GM18909 (cell line): ENCODE measurements around the gene METTL22.

ENCODE experiments used
- ATAC-seq: cut with Tn5 transposase; IDR thresholded peaks from one replicate; pipeline ENCODE4 v1.9.1; 2021; ENCODE audit warnings: mild to moderate bottlenecking; ENCODE audit not compliant: unreplicated experiment, poor library complexity

Gene METTL22

DNA sequence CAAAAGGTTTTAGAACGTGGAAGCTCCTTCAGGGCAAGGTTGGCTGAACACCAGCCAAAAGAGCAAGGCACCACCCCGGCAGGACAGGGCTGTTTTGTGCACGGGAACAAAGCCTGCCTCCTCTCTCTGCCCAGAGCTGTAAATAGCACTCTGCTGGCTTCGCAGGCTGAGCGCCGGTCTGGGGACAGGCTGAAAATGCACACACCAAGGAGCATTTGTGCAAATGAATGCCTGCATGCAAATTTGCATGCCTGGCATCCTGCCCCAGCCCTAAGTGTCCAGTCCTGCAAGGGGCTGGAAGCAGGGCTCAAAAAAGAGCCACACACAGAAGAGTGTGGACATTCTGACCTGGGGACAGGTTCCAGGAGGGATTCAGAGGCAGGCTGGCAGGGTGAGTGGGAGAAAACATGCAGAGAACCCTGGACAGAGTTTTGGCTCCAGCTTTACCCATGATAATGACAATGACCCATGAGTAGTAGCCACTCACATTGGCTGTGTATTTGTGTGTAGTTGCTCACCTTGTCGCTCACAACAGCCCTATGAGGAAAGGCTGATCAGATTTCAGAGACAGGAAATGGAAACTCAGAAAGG, 64.6 kb downstream of the METTL22 start:
- no peak for ATAC-seq

DNA sequence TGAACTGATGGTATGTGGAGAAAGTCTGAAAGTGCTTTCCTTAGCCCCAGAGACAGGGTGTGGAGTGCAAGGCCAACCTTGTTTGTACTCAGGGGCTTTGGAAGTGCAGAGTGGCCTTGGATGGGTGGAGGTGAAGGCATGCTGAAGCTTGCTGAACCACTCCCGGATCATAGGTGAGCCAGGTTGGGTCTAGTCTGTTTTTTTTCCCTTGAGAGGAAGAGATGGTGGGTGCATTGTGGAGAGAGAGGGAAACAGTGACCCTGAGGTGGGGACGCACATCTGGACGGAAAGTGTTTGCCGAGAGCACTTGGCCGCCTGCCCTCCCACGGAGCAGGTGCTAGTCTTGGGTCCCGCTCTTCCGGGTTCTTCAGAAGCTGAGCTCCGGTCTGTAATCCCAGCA, 65.4 kb downstream of the METTL22 start:
- no peak for ATAC-seq

DNA sequence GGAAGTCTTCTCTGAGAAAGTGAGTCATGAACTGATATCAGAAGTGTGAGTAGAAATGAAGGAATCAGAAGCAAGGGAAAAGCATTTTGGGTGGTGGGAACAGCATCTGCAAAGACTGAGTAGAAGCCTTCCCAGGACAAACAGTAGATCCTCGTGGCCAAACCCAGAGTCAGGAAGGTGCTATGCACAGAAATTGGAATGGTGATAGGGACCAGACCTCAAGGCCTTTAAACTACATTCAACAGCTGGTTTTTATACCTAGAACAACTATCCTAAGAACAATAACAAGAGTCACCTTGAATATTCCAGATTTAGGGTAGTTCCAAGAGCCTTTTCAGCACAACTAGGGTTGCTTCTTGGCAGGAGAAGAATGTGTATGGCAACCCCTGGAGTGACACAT, 68.2 kb downstream of the METTL22 start:
- no peak for ATAC-seq

DNA sequence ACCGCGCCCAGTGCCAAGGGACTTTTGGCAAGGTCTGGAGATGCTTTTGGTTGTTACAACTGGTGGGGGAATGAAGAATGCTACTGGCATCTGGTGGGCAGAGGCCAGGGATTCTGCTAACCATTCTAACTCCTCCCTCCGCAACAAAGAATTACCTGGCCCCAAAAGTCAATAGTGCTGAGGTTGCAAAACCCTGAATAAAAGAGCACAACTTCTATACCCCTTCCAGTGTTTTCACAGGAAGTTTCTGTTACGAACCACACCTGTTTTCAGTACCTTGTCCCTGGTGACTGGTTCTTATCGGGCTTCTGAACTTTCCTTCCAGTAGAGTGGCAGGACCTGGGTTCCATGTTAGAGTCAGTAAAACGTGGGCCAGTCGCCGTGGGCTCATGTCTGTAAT, 70.2 kb downstream of the METTL22 start:
- no peak for ATAC-seq

DNA sequence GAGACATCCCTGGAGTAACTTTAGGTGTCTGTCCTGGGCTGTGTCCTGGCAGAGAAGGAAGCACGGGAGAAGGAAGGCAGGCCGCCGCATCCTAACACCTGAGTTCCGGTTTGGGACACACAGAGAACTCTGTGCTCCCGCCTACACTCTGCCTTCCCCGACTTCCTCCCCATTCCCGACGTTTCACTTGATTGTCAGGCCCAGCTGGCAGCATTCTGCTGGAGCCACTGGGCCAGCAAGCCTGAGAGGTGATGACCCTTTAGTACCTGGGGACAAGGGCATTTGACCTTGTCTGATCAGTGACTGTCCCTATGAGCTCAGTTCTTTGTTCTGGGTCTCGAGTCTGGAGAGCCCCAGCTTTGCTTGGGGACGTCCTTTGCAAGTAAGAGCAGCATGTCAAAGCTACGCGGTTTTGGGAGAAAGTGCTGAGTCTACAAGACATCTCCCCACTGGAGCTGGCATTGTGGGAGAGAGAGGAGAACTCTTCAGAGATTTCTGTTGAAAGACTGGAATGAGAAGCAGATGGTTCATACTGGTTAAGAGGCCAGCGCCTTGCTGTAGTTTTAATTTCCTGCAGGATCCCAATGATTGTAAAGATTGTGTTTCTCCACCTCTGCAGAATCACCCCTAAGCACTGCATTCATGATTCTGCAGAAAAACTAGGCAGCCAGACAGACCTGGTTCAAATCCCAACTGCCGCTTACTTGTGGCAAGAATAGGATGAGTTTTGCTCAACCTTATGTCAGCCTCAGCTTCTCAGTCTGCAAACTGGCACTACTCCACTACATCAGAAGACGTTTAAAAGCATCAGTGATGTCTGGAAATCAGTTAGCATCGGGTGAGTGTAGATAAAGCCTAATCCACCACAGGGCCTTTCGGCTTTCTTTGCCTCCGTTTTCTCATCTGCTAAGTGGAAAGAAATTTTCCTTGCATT, 73.6 kb downstream of the METTL22 start:
- no peak for ATAC-seq

DNA sequence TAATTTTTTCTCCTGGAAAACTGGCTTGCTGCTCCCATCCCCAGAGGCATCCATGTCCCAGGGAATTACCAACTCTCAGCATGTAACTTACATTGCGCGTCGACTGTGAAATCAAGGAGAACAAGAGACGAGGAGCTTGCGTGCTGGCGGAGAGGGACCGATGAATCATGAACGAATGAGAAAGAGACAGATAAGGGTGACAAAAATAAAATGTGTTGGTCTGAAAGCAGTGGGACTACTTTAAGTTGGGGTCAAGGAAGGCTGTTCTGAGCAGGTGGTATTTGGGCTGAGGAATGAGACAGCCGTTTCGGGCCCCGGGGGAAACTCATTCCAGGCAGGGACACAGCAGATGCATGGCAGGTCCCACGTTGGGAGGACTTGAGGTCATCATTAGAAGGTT, 75.4 kb downstream of the METTL22 start:
- ATAC-seq, result no peak

DNA sequence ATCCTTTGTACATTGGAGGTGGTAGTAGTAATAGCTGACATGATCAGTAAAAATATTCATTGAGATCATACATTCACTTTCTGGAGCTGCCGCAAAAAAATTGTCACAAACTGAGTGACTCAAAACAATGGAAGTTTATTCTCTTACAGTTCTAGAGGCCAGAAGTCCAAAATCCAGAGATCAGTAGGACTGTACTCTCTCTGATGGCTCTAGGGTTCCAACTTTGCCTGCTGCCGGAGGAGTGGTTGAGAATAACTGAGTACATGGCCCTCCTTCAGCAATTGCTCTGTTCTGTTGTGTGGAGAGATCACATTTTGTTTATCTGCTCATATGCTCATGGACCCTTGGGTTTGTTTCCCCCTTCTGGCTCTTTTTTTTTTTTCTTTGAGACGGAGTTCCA, 76.5 kb downstream of the METTL22 start:
- ATAC-seq, result no peak
